Measurements from ENCODE around the gene RAPSN. TPM values are rescaled to one million over a fixed set of nuclear protein-coding genes. Genes with fewer than 3 reads are reported as not detected.

Gene RAPSN
- total RNA-seq, 1 donor from 2014 or later: not detected

DNA sequence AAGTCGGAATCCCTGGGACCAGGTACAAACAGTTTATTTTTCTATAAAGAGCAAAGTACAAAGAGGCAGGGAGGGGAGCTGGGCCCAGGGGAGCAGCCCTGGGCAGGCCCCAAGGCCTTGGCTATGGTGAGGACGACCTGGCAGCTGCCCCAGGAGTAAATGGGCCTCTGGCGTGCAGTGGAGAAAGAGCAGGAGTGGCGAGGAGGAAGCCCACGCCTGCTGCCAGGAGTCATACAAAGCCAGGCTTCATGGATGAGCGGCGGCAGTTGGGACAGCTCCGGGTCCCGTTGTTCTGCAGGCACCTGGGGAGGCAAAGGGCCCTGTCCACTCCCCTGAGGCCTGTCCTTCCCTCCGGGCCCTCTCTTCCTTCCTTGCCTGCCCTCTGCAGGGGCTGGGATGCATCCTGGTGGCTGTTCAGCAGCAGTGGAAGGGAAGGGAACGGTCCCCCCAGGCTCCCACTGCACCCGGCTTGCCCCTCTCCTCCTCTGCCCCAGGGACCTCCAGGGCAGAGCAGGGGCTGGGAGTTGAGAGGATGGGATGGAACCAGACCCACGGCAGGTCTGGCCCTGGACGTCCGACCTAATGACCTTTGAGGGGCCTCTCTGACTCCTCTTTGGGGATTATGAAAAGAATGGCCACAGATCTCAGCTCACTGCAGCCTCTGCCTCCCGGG is 11.1 kb downstream of the RAPSN start:
- H3F3A ChIP-seq (ENCODE audit: low read depth): no peaks in the 10 kb centered on the region
- H2AFZ ChIP-seq (replicated peaks): peak overlapping the region; percentile 24
- H3K79me2 ChIP-seq (ENCODE audit: low read depth): no peaks in the 10 kb centered on the region
- H4K20me1 ChIP-seq (ENCODE audit: low read depth): no peaks in the 10 kb centered on the region
- no peak overlapping the region for H3K27ac ChIP-seq
- H3K9ac ChIP-seq: no peak overlapping the region
- Mint-ChIP-seq H3K4me1 (peaks cover 4% of the 10 kb centered on the region), H3K27ac (peak overlapping the region; percentile 46), H3K27me3 (ENCODE audit: insufficient read depth, low read depth) (peaks cover 4% of the 10 kb centered on the region), H3K36me3 (no peaks in the 10 kb centered on the region), H3K4me3 (peak overlapping the region; percentile 46), H3K9me3 (no peaks in the 10 kb centered on the region)
- no peaks in the 10 kb centered on the region for H3K4me1 ChIP-seq
- no peak for DNase-seq (ENCODE audit: low spot score)
- no peak for TF ChIP-seq EZH2 (IDR thresholded peaks at IDR 0.05)
- TF ChIP-seq, protein P1, sequence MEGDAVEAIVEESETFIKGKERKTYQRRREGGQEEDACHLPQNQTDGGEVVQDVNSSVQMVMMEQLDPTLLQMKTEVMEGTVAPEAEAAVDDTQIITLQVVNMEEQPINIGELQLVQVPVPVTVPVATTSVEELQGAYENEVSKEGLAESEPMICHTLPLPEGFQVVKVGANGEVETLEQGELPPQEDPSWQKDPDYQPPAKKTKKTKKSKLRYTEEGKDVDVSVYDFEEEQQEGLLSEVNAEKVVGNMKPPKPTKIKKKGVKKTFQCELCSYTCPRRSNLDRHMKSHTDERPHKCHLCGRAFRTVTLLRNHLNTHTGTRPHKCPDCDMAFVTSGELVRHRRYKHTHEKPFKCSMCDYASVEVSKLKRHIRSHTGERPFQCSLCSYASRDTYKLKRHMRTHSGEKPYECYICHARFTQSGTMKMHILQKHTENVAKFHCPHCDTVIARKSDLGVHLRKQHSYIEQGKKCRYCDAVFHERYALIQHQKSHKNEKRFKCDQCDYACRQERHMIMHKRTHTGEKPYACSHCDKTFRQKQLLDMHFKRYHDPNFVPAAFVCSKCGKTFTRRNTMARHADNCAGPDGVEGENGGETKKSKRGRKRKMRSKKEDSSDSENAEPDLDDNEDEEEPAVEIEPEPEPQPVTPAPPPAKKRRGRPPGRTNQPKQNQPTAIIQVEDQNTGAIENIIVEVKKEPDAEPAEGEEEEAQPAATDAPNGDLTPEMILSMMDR (IDR thresholded peaks at IDR 0.05): no peak
- TF ChIP-seq EZH2phosphoT487 (IDR thresholded peaks at IDR 0.05): no peak
- no peaks in the 10 kb centered on the region for H3K27me3 ChIP-seq
- no peaks in the 10 kb centered on the region for H3K36me3 ChIP-seq
- no peak overlapping the region for H3K4me3 ChIP-seq
- no peak overlapping the region for H3K4me2 ChIP-seq
- H3K9me3 ChIP-seq (ENCODE audit: low read depth): no peaks in the 10 kb centered on the region

DNA sequence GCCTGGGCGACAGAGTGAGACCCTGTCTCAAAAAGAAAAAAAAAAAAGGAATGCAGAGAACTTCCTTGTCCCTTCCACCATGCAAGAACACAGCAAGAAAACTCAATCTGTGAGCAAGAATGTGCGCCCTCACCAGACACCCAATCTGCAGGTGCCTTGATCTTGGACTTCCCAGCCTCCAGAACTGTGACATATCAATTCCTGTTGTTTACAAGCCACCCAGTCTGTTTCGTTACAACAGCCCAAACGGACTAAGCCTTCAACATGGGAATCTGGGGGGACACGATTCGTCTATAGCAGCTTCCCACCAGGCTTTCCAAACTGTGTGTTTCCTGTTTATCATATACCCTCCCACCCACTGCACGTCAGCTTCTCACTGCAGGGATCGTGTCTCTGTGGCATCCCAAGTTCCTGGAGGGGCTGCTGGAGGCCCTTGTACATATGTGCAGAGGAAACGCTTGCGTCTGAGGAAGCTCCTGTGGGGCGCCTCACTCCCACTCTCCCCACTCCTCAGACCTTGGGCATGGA is 11.7 kb downstream of the RAPSN start:
- H3K9ac ChIP-seq: no peak overlapping the region
- H3K4me3 Mint-ChIP-seq: no peak overlapping the region
- H3K9me3 Mint-ChIP-seq: no peaks in the 10 kb centered on the region
- no peaks in the 10 kb centered on the region for H4K20me1 ChIP-seq (ENCODE audit: low read depth)
- DNase-seq (ENCODE audit: low spot score): no peak
- H3K4me1 Mint-ChIP-seq: peaks cover 4% of the 10 kb centered on the region
- no peaks in the 10 kb centered on the region for H3K36me3 Mint-ChIP-seq
- H3K27ac ChIP-seq: no peak overlapping the region
- no peaks in the 10 kb centered on the region for H3K9me3 ChIP-seq (ENCODE audit: low read depth)
- no peak overlapping the region for H3K4me2 ChIP-seq
- H3K27ac Mint-ChIP-seq: peak overlapping the region; percentile 67
- H3K4me3 ChIP-seq: no peak overlapping the region
- TF ChIP-seq EZH2phosphoT487 (IDR thresholded peaks at IDR 0.05) (no peak), EZH2 (IDR thresholded peaks at IDR 0.05) (no peak)
- TF ChIP-seq, protein P1 (IDR thresholded peaks at IDR 0.05): no peak
- no peaks in the 10 kb centered on the region for H3K36me3 ChIP-seq
- no peaks in the 10 kb centered on the region for H3K4me1 ChIP-seq
- H3F3A ChIP-seq (ENCODE audit: low read depth): no peaks in the 10 kb centered on the region
- H2AFZ ChIP-seq (replicated peaks): no peak overlapping the region
- no peaks in the 10 kb centered on the region for H3K79me2 ChIP-seq (ENCODE audit: low read depth)
- H3K27me3 ChIP-seq: no peaks in the 10 kb centered on the region
- peaks cover 4% of the 10 kb centered on the region for H3K27me3 Mint-ChIP-seq (ENCODE audit: insufficient read depth, low read depth)

DNA sequence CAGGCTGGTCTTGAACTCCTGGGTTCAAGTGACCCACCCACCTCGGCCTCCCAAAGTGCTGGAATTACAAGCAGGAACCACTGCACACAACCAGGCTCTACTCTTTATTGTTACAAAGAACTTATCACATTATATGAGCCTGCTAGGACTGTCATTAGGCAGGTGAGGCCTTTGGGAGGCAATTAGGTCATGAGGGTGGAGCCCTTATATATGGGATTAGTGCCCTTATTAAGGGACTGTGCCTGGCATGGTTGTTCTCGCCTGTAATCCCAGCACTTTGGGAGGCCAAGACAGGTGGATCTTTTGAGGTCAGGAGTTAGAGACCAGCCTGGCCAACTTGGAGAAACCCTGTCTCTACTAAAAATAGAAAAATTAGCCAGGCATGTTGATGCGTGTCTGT is 12.2 kb downstream of the RAPSN start:
- no peak overlapping the region for H3K27ac Mint-ChIP-seq
- no peak for DNase-seq (ENCODE audit: low spot score)
- no peaks in the 10 kb centered on the region for H3K36me3 Mint-ChIP-seq
- Histone ChIP-seq H3K79me2 (ENCODE audit: low read depth) (no peaks in the 10 kb centered on the region), H3K27me3 (no peaks in the 10 kb centered on the region), H4K20me1 (ENCODE audit: low read depth) (no peaks in the 10 kb centered on the region), H2AFZ (replicated peaks) (no peak overlapping the region), H3K36me3 (no peaks in the 10 kb centered on the region), H3K4me2 (no peak overlapping the region), H3K9ac (no peak overlapping the region), H3F3A (ENCODE audit: low read depth) (no peaks in the 10 kb centered on the region), H3K27ac (no peak overlapping the region), H3K9me3 (ENCODE audit: low read depth) (no peaks in the 10 kb centered on the region), H3K4me1 (no peaks in the 10 kb centered on the region), H3K4me3 (no peak overlapping the region)
- no peaks in the 10 kb centered on the region for H3K9me3 Mint-ChIP-seq
- H3K4me1 Mint-ChIP-seq: peaks cover 4% of the 10 kb centered on the region
- H3K27me3 Mint-ChIP-seq (ENCODE audit: insufficient read depth, low read depth): peaks cover 3% of the 10 kb centered on the region
- H3K4me3 Mint-ChIP-seq: no peak overlapping the region
- TF ChIP-seq, protein P1 (IDR thresholded peaks at IDR 0.05): no peak
- TF ChIP-seq EZH2phosphoT487 (IDR thresholded peaks at IDR 0.05) (no peak), EZH2 (IDR thresholded peaks at IDR 0.05) (no peak)

Measured in neural progenitor cell (in vitro differentiated cells).